ENCODE measurements around the gene SMAD7.

GRCh38 chr18:48959921-48960920, 9.5 kb upstream of the SMAD7 start:
- TF ChIP-seq CTCF (IDR thresholded peaks at IDR 0.05) (no peak), JUN (IDR thresholded peaks at IDR 0.05) (no peak), SREBF2 (IDR thresholded peaks at IDR 0.05) (no peak)

All from A549 (cell line).